H9 (cell line): ENCODE measurements around the gene SLC6A8. TPM values are rescaled to one million over a fixed set of nuclear protein-coding genes. Genes with fewer than 3 reads are reported as not detected.

Experiments used
- DNase-seq: peaks from one replicate; pipeline ENCODE4 v3.0.0-alpha.2; 2017
- H2AFZ ChIP-seq: one replicate; pipeline ENCODE4 v1.6.1; 2013; ENCODE audit warnings: mild to moderate bottlenecking, low read length, control low read depth, moderate library complexity
- H2AK5ac ChIP-seq: 2 replicates; pipeline ENCODE4 v1.6.1; 2013; ENCODE audit warnings: low read length, control low read depth, mixed read lengths; ENCODE audit not compliant: insufficient read length
- H2BK120ac ChIP-seq: one replicate; pipeline ENCODE4 v1.6.1; 2013; ENCODE audit warnings: low read depth, mild to moderate bottlenecking, low read length, control low read depth, inconsistent platforms; ENCODE audit not compliant: poor library complexity, severe bottlenecking
- H2BK12ac ChIP-seq: 2 replicates; pipeline ENCODE4 v1.6.1; 2013; ENCODE audit warnings: low read length, control low read depth, mixed read lengths, low read depth; ENCODE audit not compliant: insufficient read length
- H2BK15ac ChIP-seq: 2 replicates; pipeline ENCODE4 v1.6.1; 2013; ENCODE audit warnings: low read depth, low read length, control low read depth
- H2BK20ac ChIP-seq: one replicate; pipeline ENCODE4 v1.6.1; 2013; ENCODE audit warnings: low read depth, mild to moderate bottlenecking, low read length, control low read depth, inconsistent platforms; ENCODE audit not compliant: poor library complexity, severe bottlenecking
- H2BK5ac ChIP-seq: 2 replicates; pipeline ENCODE4 v1.6.1; 2013; ENCODE audit warnings: low read length, control low read depth, mixed read lengths; ENCODE audit not compliant: insufficient read length
- H3K14ac ChIP-seq: 2 replicates; pipeline ENCODE4 v1.6.1; 2013; ENCODE audit warnings: low read length, control low read depth; ENCODE audit not compliant: insufficient read depth
- H3K18ac ChIP-seq: 2 replicates; pipeline ENCODE4 v1.6.1; 2013; ENCODE audit warnings: low read depth, mild to moderate bottlenecking, mixed read lengths, low read length, control low read depth; ENCODE audit not compliant: insufficient read length
- H3K23ac ChIP-seq: 2 replicates; pipeline ENCODE4 v1.6.1; 2013; ENCODE audit warnings: low read length, control low read depth, mixed read lengths, low read depth; ENCODE audit not compliant: insufficient read length
- H3K23me2 ChIP-seq: 2 replicates; pipeline ENCODE4 v1.6.1; 2013; ENCODE audit warnings: low read depth, mild to moderate bottlenecking, mixed read lengths, low read length, control low read depth; ENCODE audit not compliant: insufficient read length, poor library complexity, severe bottlenecking
- H3K27ac ChIP-seq: 2 replicates; pipeline ENCODE4 v1.5.1; 2013; ENCODE audit warnings: low read length, control low read depth, mixed read lengths, low read depth; ENCODE audit not compliant: insufficient read length
- H3K27me3 ChIP-seq: 2 replicates; pipeline ENCODE4 v1.6.1; 2013; ENCODE audit warnings: low read length, control low read depth, inconsistent platforms; ENCODE audit not compliant: insufficient read depth
- H3K4ac ChIP-seq: 2 replicates; pipeline ENCODE4 v1.6.1; 2013; ENCODE audit warnings: low read depth, mild to moderate bottlenecking, control low read depth, inconsistent platforms, low read length, moderate library complexity
- H3K4me1 ChIP-seq: 2 replicates; pipeline ENCODE4 v1.6.1; 2013; ENCODE audit warnings: low read length, control low read depth, inconsistent platforms; ENCODE audit not compliant: insufficient read depth
- H3K4me2 ChIP-seq: 2 replicates; pipeline ENCODE4 v1.6.1; 2013; ENCODE audit warnings: low read length, control low read depth, mixed read lengths; ENCODE audit not compliant: insufficient read length, insufficient read depth
- H3K56ac ChIP-seq: 2 replicates; pipeline ENCODE4 v1.6.1; 2013; ENCODE audit warnings: low read depth, mild to moderate bottlenecking, mixed read lengths, low read length, control low read depth; ENCODE audit not compliant: insufficient read length
- H3K79me1 ChIP-seq: 2 replicates; pipeline ENCODE4 v1.6.1; 2013; ENCODE audit warnings: low read depth, mild to moderate bottlenecking, moderate library complexity, low read length, control low read depth, inconsistent platforms; ENCODE audit not compliant: insufficient read depth, poor library complexity, severe bottlenecking
- H3K79me2 ChIP-seq: 2 replicates; pipeline ENCODE4 v1.6.1; 2013; ENCODE audit warnings: low read length, control low read depth, inconsistent platforms; ENCODE audit not compliant: insufficient read depth
- H3K9ac ChIP-seq: 2 replicates; pipeline ENCODE4 v1.6.1; 2013; ENCODE audit warnings: low read length, control low read depth, mixed read lengths; ENCODE audit not compliant: insufficient read length; ENCODE audit errors: extremely low read depth
- H3K9me3 ChIP-seq: one replicate; pipeline ENCODE4 v1.6.1; 2013; ENCODE audit warnings: low read depth, low read length, inconsistent platforms; ENCODE audit not compliant: control insufficient read depth
- H3T11ph ChIP-seq: one replicate; pipeline ENCODE4 v1.6.1; 2013; ENCODE audit warnings: mild to moderate bottlenecking, low read length, control low read depth, inconsistent platforms
- H4K20me1 ChIP-seq: one replicate; pipeline ENCODE4 v1.6.1; 2013; ENCODE audit not compliant: control insufficient read depth, insufficient read length, insufficient read depth
- H4K5ac ChIP-seq: 2 replicates; pipeline ENCODE4 v1.6.1; 2013; ENCODE audit warnings: low read depth, mild to moderate bottlenecking, mixed read lengths, low read length, control low read depth; ENCODE audit not compliant: insufficient read length
- H4K8ac ChIP-seq: replicated peaks from 2 replicates; pipeline ENCODE4 v1.6.1; 2013; ENCODE audit warnings: low read length, control low read depth, mixed read lengths, low read depth; ENCODE audit not compliant: insufficient read length
- H4K91ac ChIP-seq: 2 replicates; pipeline ENCODE4 v1.6.1; 2013; ENCODE audit warnings: low read depth, mild to moderate bottlenecking, moderate library complexity, mixed read lengths, low read length, control low read depth; ENCODE audit not compliant: insufficient read length
- H3K27ac Mint-ChIP-seq, 3 experiments: 2 replicates in 2 of 3; 3 replicates in 1 of 3; pipeline ENCODE4 v1.8.0; 2020 to 2021; ENCODE audit warnings: mixed read lengths in 3 of 3, mild to moderate bottlenecking in 1 of 3, moderate library complexity in 1 of 3
- H3K27me3 Mint-ChIP-seq: 2 replicates; pipeline ENCODE4 v1.8.0; 2021; ENCODE audit warnings: low read depth, mild to moderate bottlenecking, moderate library complexity, mixed read lengths
- H3K36me3 Mint-ChIP-seq, 3 experiments: 2 replicates in 2 of 3; 3 replicates in 1 of 3; pipeline ENCODE4 v1.8.0; 2020 to 2021; ENCODE audit warnings: low read depth in 3 of 3, mixed read lengths in 3 of 3; ENCODE audit not compliant: insufficient read depth in 1 of 3
- H3K4me1 Mint-ChIP-seq, 2 experiments: 2 replicates each; pipeline ENCODE4 v1.8.0; 2020; ENCODE audit warnings: mixed read lengths in 2 of 2
- H3K4me3 Mint-ChIP-seq, 2 experiments: 2 replicates in 1 of 2; 3 replicates in 1 of 2; pipeline ENCODE4 v1.8.0; 2020 to 2021; ENCODE audit warnings: mild to moderate bottlenecking in 2 of 2, mixed read lengths in 2 of 2, moderate library complexity in 1 of 2
- H3K9me3 Mint-ChIP-seq, 2 experiments: 2 replicates in 1 of 2; 3 replicates in 1 of 2; pipeline ENCODE4 v1.8.0; 2020; ENCODE audit warnings: mild to moderate bottlenecking in 2 of 2, mixed read lengths in 2 of 2, moderate library complexity in 1 of 2
- WGBS: extraction: QIAGEN DNeasy Blood & Tissue Kit; methylation state at CpG from one replicate; pipeline ENCODE4 v1.1.7; 2013; ENCODE audit warnings: missing lambda C conversion rate, low lambda C conversion rate, mixed read lengths; ENCODE audit not compliant: insufficient read length; ENCODE audit errors: extremely low coverage; 5-methylcytosine and 5-hydroxymethylcytosine counted together
- total RNA-seq: library from RNA; stranded (reverse); gene quantifications from 2 replicates; pipeline ENCODE4 v1.2.1, GENCODE V29; 2021
- TF ChIP-seq, protein P1 (sequence below): fragments of 200-600 bp; sonication (generic); conservative IDR thresholded peaks from 3 replicates; pipeline ENCODE4 v1.8.0; 2021; ENCODE audit warnings: antibody characterized with exemption, mild to moderate bottlenecking

The SLC6A8 gene
- total RNA-seq, 1 experiment from 2014 or later, result 229 TPM

DNA sequence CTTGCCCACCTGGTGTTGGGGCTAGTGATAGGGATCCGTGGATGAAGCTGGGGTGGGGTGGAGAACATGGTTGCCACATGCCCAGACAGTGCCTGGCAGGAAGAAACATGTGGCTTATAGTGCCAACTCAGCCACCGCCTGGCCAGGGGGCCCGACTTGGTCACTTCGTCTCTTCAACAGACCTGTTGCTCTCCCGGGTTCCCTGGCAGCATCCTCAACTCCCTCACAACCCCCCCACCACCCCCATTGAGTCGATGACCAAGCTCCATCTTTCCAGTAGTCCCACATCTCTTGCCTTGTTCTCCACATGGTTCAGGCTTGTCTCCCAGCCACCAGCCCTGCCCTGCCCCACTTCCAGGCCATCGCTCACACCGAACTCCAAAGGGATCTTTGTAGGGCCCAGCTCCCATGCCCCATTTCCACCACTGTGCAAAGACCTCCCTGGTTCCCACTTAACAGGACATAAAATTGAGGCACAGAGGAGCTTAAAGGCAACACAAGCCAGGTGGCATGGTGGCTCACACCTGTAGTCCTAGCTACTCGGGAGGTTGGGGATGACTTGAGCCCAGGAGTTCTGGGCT lies 21.9 kb upstream of the SLC6A8 start:
- WGBS, result no CpG with 5 or more reads among the region's 9 CpGs
- H4K8ac ChIP-seq, result no peak overlapping the region
- H3K4me1 ChIP-seq, result no peaks in the 10 kb centered on the region
- no peak overlapping the region for H3K4me2 ChIP-seq
- H3K9me3 Mint-ChIP-seq, result peaks cover 69 to 77% of the 10 kb centered on the region in 2 experiments
- H3K56ac ChIP-seq, result no peak overlapping the region
- H4K20me1 ChIP-seq, result no peaks in the 10 kb centered on the region
- no peak overlapping the region for H2BK5ac ChIP-seq
- peaks cover 59% of the 10 kb centered on the region for H3K27me3 Mint-ChIP-seq
- DNase-seq, result no peak
- no peak overlapping the region for H3K9ac ChIP-seq
- no peak overlapping the region for H2BK120ac ChIP-seq
- no peak overlapping the region; the same call in 1 of the 2 replicates for H2BK15ac ChIP-seq
- H3K27me3 ChIP-seq, result no peaks in the 10 kb centered on the region
- no peaks in the 10 kb centered on the region for H3K23me2 ChIP-seq
- peaks cover 4 to 9% of the 10 kb centered on the region in 2 experiments for H3K4me1 Mint-ChIP-seq
- no peak overlapping the region for H3K4ac ChIP-seq
- H3K79me1 ChIP-seq, result no peaks in the 10 kb centered on the region
- no peak overlapping the region for H3K23ac ChIP-seq
- H3K27ac Mint-ChIP-seq, result no peak overlapping the region; a peak in 1 of 7 replicates
- H3K14ac ChIP-seq, result no peak overlapping the region
- H3K27ac ChIP-seq, result no peak overlapping the region
- no peak overlapping the region for H4K5ac ChIP-seq
- H3K18ac ChIP-seq, result no peak overlapping the region
- H3K36me3 Mint-ChIP-seq, result peaks cover 0 to 11% (median 8%) of the 10 kb centered on the region in 3 experiments; a peak in 6 of 7 replicates
- H2AK5ac ChIP-seq, result no peak overlapping the region
- no peak overlapping the region for H2BK12ac ChIP-seq
- H3K79me2 ChIP-seq, result no peaks in the 10 kb centered on the region
- no peak overlapping the region for H2BK20ac ChIP-seq
- TF ChIP-seq, protein P1, sequence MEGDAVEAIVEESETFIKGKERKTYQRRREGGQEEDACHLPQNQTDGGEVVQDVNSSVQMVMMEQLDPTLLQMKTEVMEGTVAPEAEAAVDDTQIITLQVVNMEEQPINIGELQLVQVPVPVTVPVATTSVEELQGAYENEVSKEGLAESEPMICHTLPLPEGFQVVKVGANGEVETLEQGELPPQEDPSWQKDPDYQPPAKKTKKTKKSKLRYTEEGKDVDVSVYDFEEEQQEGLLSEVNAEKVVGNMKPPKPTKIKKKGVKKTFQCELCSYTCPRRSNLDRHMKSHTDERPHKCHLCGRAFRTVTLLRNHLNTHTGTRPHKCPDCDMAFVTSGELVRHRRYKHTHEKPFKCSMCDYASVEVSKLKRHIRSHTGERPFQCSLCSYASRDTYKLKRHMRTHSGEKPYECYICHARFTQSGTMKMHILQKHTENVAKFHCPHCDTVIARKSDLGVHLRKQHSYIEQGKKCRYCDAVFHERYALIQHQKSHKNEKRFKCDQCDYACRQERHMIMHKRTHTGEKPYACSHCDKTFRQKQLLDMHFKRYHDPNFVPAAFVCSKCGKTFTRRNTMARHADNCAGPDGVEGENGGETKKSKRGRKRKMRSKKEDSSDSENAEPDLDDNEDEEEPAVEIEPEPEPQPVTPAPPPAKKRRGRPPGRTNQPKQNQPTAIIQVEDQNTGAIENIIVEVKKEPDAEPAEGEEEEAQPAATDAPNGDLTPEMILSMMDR, result no peak
- H2AFZ ChIP-seq, result no peak overlapping the region
- no peak overlapping the region; a peak in 1 of 5 replicates for H3K4me3 Mint-ChIP-seq
- peaks cover 9% of the 10 kb centered on the region for H3K9me3 ChIP-seq
- no peak overlapping the region for H4K91ac ChIP-seq
- H3T11ph ChIP-seq, result no peak overlapping the region
